HepG2 (cell line): ENCODE data around the gene TCF7L2. TPM values are rescaled to one million over a fixed set of nuclear protein-coding genes. Genes with fewer than 3 reads are reported as not detected.

Experiments used
- CENPT ChIP-seq: sonication (generic); formaldehyde crosslinking; IDR thresholded peaks from 2 replicates; pipeline ENCODE4 v1.8.0; 2022; ENCODE audit warnings: low read depth, mild to moderate bottlenecking, moderate library complexity, missing genetic modification reagents
- PITX1 ChIP-seq: sonication (generic); formaldehyde crosslinking; IDR thresholded peaks from 2 replicates; pipeline ENCODE4 v1.5.1; 2020; ENCODE audit warnings: mild to moderate bottlenecking, missing genetic modification reagents
- SKI ChIP-seq: fragments of 450-650 bp; IDR thresholded peaks from one replicate; pipeline ENCODE4 v1.6.1; 2018; ENCODE audit warnings: mild to moderate bottlenecking; ENCODE audit not compliant: partially characterized antibody
- SRSF9 ChIP-seq: fragments of 200-400 bp; formaldehyde crosslinking; IDR thresholded peaks from 2 replicates; pipeline ENCODE4 v1.6.1; 2018; ENCODE audit warnings: borderline replicate concordance, mild to moderate bottlenecking, low read depth, low read length; ENCODE audit not compliant: insufficient read depth, poor library complexity, severe bottlenecking
- UBTF ChIP-seq: sonication (generic); formaldehyde crosslinking; IDR thresholded peaks from 2 replicates; pipeline ENCODE4 v1.4.0; 2020; ENCODE audit warnings: mild to moderate bottlenecking, missing genetic modification reagents
- ZNF20 ChIP-seq: sonication (generic); formaldehyde crosslinking; IDR thresholded peaks from 2 replicates; pipeline ENCODE4 v1.4.0; 2020; ENCODE audit warnings: mild to moderate bottlenecking, moderate library complexity, missing genetic modification reagents
- ZNF207 ChIP-seq: fragments of 450-650 bp; IDR thresholded peaks from 2 replicates; pipeline ENCODE4 v1.6.1; 2016; ENCODE audit warnings: antibody characterized with exemption, borderline replicate concordance
- ZNF232 ChIP-seq: sonication (generic); formaldehyde crosslinking; IDR thresholded peaks from 2 replicates; pipeline ENCODE4 v1.4.0; 2020; ENCODE audit warnings: missing genetic modification reagents, borderline replicate concordance
- ZNF275 ChIP-seq: sonication (generic); formaldehyde crosslinking; IDR thresholded peaks from 2 replicates; pipeline ENCODE4 v1.8.0; 2022; ENCODE audit warnings: missing genetic modification reagents, mild to moderate bottlenecking, inconsistent platforms, borderline replicate concordance
- ZNF543 ChIP-seq: sonication (generic); formaldehyde crosslinking; IDR thresholded peaks from 2 replicates; pipeline ENCODE4 v1.4.0; 2020; ENCODE audit warnings: mild to moderate bottlenecking, missing genetic modification reagents
- ZNF546 ChIP-seq: sonication (generic); formaldehyde crosslinking; conservative IDR thresholded peaks from 2 replicates; pipeline ENCODE4 v1.8.1; 2023; ENCODE audit warnings: mild to moderate bottlenecking, missing genetic modification reagents
- ZNF556 ChIP-seq: sonication (generic); formaldehyde crosslinking; IDR thresholded peaks from 2 replicates; pipeline ENCODE4 v1.4.0; 2020; ENCODE audit warnings: mild to moderate bottlenecking, missing genetic modification reagents, borderline replicate concordance
- ZNF629 ChIP-seq: sonication (generic); formaldehyde crosslinking; conservative IDR thresholded peaks from 2 replicates; pipeline ENCODE4 v1.5.0; 2020; ENCODE audit warnings: missing genetic modification reagents
- polyA plus RNA-seq, 8 experiments: library from polyadenylated mRNA; depleted of rRNA in 3 of 8; stranded (reverse) in 7 of 8; unstranded in 1 of 8; fragments of >200 nt; fragmentation: Illumina TruSeq in 4 of 8; extraction: Trizol in 4 of 8; gene quantifications; 2 replicates each; pipeline versions ENCODE4 v1.2.1 to v1.2.3, GENCODE V29; 2011 to 2016; ENCODE audit warnings: low read depth in 4 of 8, missing spikeins in 1 of 8, mixed read lengths in 1 of 8; ENCODE audit not compliant: insufficient read depth in 1 of 8
- total RNA-seq, 5 experiments: library from RNA; depleted of rRNA; stranded (reverse); fragments of >200 nt; fragmentation: Illumina TruSeq; extraction: Trizol; gene quantifications; 2 replicates each; pipeline ENCODE4 v1.2.3, GENCODE V29; 2016; ENCODE audit warnings: low read depth in 1 of 5
- TF ChIP-seq, protein P1 (sequence below): sonication (generic); formaldehyde crosslinking; IDR thresholded peaks from 2 replicates; pipeline ENCODE4 v1.4.0; 2020; ENCODE audit warnings: mild to moderate bottlenecking, missing genetic modification reagents
- TF ChIP-seq, protein P2 (sequence below): IDR thresholded peaks from 2 replicates; pipeline ENCODE4 v1.6.1; 2016; ENCODE audit warnings: low read depth, control low read depth
- TF ChIP-seq, protein P3 (sequence below): sonication (generic); formaldehyde crosslinking; IDR thresholded peaks from 2 replicates; pipeline ENCODE4 v1.4.0; 2020; ENCODE audit warnings: mild to moderate bottlenecking, missing genetic modification reagents
- TF ChIP-seq, protein P4 (sequence below): sonication (generic); formaldehyde crosslinking; IDR thresholded peaks from 2 replicates; pipeline ENCODE4 v1.8.0; 2022; ENCODE audit warnings: mild to moderate bottlenecking, missing genetic modification reagents, borderline replicate concordance

The TCF7L2 gene
- total and polyA plus RNA-seq, 2 of the 13 experiments (the other 11 are each of a cell fraction or from before 2014, with no cell fraction given), result 3.9 to 13.7 TPM

DNA sequence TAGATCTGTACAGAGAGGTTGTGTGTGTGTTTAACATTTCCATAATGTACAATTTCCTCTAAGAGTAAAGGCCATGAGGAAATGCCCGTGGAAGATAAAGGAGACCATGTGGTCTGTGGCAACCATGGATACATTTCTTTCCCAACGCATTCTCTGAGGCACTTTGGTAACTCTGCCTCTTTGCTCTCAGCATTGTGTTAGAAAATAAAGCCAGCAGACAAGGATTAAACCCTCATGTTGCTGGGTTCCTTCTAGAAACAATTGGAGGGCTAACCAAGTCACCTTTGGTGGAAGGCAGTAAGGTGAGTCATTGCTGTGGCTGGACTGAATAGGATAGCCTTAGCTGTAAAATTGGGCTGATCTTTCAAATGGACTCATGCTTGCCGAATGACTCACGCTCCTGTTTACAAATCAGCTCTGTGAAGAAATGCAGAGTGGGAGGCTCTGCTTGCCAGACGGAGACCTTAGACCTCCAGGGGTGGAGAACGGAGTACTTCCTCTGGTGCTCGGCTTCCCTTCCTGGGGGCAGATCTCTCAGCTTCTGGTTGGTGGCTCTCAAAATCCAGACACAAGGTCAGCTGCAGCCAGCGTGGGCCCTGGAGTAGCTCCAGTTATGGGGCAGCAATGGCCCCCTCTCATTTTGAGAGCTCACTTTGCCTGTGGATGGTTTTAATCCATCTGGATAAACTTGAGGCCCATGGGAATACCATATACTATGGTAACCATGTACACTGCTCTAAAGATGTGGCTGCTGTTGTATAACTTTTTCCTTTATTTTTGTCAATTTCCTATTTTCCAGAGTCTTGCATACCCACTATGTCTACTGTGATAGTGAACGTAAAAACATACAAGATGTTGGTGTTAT is 137.3 kb downstream of the TCF7L2 start (continued):
- TF ChIP-seq UBTF (peak; percentile 49), ZNF232 (no peak; the same call in 1 of the 2 replicates), SRSF9 (no peak), ZNF546 (CRISPR knock-in tag) (no peak), ZNF543 (CRISPR knock-in tag) (no peak), ZNF556 (CRISPR knock-in tag) (no peak; the same call in 1 of the 2 replicates), ZNF207 (no peak), ZNF275 (CRISPR knock-in tag) (0 out of 2 replicates have a peak, but pooled peaks have one; percentile 38), PITX1 (0 out of 2 replicates have a peak, but pooled peaks have one; percentile 73), ZNF629 (peak; percentile 98), ZNF20 (CRISPR knock-in tag) (no peak), CENPT (no peak), SKI (peak; percentile 89)
- TF ChIP-seq, protein P1, sequence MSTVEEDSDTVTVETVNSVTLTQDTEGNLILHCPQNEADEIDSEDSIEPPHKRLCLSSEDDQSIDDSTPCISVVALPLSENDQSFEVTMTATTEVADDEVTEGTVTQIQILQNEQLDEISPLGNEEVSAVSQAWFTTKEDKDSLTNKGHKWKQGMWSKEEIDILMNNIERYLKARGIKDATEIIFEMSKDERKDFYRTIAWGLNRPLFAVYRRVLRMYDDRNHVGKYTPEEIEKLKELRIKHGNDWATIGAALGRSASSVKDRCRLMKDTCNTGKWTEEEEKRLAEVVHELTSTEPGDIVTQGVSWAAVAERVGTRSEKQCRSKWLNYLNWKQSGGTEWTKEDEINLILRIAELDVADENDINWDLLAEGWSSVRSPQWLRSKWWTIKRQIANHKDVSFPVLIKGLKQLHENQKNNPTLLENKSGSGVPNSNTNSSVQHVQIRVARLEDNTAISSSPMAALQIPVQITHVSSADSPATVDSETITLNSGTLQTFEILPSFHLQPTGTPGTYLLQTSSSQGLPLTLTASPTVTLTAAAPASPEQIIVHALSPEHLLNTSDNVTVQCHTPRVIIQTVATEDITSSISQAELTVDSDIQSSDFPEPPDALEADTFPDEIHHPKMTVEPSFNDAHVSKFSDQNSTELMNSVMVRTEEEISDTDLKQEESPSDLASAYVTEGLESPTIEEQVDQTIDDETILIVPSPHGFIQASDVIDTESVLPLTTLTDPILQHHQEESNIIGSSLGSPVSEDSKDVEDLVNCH, result no peak
- TF ChIP-seq, protein P2, sequence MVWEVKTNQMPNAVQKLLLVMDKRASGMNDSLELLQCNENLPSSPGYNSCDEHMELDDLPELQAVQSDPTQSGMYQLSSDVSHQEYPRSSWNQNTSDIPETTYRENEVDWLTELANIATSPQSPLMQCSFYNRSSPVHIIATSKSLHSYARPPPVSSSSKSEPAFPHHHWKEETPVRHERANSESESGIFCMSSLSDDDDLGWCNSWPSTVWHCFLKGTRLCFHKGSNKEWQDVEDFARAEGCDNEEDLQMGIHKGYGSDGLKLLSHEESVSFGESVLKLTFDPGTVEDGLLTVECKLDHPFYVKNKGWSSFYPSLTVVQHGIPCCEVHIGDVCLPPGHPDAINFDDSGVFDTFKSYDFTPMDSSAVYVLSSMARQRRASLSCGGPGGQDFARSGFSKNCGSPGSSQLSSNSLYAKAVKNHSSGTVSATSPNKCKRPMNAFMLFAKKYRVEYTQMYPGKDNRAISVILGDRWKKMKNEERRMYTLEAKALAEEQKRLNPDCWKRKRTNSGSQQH (CRISPR knock-in tag), result no peak
- TF ChIP-seq, protein P3, sequence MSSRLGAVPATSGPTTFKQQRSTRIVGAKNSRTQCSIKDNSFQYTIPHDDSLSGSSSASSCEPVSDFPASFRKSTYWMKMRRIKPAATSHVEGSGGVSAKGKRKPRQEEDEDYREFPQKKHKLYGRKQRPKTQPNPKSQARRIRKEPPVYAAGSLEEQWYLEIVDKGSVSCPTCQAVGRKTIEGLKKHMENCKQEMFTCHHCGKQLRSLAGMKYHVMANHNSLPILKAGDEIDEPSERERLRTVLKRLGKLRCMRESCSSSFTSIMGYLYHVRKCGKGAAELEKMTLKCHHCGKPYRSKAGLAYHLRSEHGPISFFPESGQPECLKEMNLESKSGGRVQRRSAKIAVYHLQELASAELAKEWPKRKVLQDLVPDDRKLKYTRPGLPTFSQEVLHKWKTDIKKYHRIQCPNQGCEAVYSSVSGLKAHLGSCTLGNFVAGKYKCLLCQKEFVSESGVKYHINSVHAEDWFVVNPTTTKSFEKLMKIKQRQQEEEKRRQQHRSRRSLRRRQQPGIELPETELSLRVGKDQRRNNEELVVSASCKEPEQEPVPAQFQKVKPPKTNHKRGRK, result no peak
- TF ChIP-seq, protein P4, sequence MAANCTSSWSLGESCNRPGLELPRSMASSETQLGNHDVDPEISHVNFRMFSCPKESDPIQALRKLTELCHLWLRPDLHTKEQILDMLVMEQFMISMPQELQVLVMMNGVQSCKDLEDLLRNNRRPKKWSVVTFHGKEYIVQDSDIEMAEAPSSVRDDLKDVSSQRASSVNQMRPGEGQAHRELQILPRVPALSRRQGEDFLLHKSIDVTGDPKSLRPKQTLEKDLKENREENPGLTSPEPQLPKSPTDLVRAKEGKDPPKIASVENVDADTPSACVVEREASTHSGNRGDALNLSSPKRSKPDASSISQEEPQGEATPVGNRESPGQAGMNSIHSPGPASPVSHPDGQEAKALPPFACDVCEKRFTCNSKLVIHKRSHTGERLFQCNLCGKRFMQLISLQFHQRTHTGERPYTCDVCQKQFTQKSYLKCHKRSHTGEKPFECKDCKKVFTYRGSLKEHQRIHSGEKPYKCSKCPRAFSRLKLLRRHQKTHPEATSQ, result no peak
